Suprapubic skin (tissue), 4 donors: ENCODE measurements around the gene SLC18B1.

Experiments used
- POLR2A ChIP-seq, 2 donors: fragments of 450-650 bp; IDR thresholded peaks; one replicate each; pipeline ENCODE4 v1.6.1; 2017; ENCODE audit warnings: antibody characterized with exemption in 2 of 2, mild to moderate bottlenecking in 2 of 2, moderate library complexity in 2 of 2
- POLR2AphosphoS5 ChIP-seq, 3 donors: sonication (generic); formaldehyde crosslinking; IDR thresholded peaks; one replicate each; pipeline ENCODE4 v1.6.1; 2017; ENCODE audit warnings: antibody characterized with exemption in 3 of 3
- TF ChIP-seq, protein P1 (sequence below), 2 donors: fragments of 200-600 bp in 1 of 2; fragments of 450-650 bp in 1 of 2; sonication (generic) in 1 of 2; IDR thresholded peaks; one replicate each; pipeline ENCODE4 v1.5.1; 2016 to 2019; ENCODE audit warnings: antibody characterized with exemption in 2 of 2, mild to moderate bottlenecking in 1 of 2, moderate library complexity in 1 of 2

DNA sequence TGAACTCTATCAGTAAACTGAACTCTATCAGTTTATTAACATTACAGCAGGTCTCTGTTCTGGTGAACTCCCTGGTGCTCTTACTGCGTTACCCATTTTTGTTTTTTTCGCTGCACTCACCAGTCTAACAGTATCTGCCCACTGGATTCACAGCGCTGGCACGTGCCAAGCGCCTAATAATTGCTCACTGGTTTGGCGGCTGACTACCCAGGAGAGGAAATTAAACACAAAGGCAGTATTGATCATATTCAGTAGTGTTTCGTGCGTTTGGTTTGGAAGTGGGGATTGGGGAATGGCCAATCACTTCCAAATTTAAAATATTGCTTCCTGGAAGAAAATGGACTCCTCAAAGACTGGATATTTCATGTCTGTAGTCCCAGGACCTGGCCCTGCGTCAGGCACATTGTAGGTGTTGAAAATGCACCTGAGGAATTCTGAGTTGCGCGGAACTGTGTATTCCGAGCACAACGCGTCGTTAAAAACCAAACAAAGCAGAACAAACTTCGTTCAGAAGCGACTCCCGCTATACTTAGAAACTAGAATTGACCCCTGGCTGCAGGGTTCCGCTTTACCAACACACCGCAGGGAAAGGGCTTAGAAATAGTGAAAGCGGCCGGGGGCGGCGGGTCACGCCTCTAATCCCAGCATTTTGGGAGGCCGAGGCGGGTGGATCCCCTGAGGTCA is 14.9 kb upstream of the SLC18B1 start:
- TF ChIP-seq, protein P1, sequence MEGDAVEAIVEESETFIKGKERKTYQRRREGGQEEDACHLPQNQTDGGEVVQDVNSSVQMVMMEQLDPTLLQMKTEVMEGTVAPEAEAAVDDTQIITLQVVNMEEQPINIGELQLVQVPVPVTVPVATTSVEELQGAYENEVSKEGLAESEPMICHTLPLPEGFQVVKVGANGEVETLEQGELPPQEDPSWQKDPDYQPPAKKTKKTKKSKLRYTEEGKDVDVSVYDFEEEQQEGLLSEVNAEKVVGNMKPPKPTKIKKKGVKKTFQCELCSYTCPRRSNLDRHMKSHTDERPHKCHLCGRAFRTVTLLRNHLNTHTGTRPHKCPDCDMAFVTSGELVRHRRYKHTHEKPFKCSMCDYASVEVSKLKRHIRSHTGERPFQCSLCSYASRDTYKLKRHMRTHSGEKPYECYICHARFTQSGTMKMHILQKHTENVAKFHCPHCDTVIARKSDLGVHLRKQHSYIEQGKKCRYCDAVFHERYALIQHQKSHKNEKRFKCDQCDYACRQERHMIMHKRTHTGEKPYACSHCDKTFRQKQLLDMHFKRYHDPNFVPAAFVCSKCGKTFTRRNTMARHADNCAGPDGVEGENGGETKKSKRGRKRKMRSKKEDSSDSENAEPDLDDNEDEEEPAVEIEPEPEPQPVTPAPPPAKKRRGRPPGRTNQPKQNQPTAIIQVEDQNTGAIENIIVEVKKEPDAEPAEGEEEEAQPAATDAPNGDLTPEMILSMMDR (IDR thresholded peaks at IDR 0.05), result no peak
- TF ChIP-seq POLR2A (IDR thresholded peaks at IDR 0.05) (no peak), POLR2AphosphoS5 (IDR thresholded peaks at IDR 0.05) (no peak)
